ENCODE data around the gene GNPTG. TPM values are rescaled to one million over a fixed set of nuclear protein-coding genes. Genes with fewer than 3 reads are reported as not detected.

The GNPTG gene
- total RNA-seq, 1 donor = 26.3 TPM

DNA sequence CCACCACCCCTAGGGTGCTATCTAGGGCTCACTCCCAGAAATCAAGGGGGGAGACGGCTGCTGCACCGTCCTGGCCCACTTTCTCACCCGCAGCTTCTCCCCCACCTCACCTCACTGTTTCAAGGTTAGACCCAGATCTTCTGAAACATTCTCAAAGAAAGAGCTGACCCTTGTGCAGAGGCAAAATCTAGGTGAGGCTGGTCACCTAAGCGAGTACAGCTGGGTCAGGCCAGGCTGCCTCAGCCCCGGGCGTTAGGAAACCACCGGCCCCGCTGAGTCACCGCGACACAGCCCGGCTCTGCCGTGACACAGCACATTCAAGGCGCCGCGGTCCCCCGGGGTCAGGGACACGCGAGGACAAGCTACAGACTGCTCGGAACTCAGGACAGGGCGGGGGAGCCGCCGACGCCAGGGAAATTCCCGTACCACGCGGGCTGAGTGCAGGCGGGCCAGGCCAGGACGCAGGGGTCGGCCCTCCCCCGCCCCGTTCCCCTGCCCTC is 27.1 kb downstream of the GNPTG start:
- H3K4me3 ChIP-seq (ENCODE audit: low read depth, low read length) = peak overlapping the region; percentile 61
- TF ChIP-seq, protein P1, sequence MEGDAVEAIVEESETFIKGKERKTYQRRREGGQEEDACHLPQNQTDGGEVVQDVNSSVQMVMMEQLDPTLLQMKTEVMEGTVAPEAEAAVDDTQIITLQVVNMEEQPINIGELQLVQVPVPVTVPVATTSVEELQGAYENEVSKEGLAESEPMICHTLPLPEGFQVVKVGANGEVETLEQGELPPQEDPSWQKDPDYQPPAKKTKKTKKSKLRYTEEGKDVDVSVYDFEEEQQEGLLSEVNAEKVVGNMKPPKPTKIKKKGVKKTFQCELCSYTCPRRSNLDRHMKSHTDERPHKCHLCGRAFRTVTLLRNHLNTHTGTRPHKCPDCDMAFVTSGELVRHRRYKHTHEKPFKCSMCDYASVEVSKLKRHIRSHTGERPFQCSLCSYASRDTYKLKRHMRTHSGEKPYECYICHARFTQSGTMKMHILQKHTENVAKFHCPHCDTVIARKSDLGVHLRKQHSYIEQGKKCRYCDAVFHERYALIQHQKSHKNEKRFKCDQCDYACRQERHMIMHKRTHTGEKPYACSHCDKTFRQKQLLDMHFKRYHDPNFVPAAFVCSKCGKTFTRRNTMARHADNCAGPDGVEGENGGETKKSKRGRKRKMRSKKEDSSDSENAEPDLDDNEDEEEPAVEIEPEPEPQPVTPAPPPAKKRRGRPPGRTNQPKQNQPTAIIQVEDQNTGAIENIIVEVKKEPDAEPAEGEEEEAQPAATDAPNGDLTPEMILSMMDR (IDR thresholded peaks at IDR 0.05; ENCODE audit: insufficient read depth, low read depth, low read length) = no peak

DNA sequence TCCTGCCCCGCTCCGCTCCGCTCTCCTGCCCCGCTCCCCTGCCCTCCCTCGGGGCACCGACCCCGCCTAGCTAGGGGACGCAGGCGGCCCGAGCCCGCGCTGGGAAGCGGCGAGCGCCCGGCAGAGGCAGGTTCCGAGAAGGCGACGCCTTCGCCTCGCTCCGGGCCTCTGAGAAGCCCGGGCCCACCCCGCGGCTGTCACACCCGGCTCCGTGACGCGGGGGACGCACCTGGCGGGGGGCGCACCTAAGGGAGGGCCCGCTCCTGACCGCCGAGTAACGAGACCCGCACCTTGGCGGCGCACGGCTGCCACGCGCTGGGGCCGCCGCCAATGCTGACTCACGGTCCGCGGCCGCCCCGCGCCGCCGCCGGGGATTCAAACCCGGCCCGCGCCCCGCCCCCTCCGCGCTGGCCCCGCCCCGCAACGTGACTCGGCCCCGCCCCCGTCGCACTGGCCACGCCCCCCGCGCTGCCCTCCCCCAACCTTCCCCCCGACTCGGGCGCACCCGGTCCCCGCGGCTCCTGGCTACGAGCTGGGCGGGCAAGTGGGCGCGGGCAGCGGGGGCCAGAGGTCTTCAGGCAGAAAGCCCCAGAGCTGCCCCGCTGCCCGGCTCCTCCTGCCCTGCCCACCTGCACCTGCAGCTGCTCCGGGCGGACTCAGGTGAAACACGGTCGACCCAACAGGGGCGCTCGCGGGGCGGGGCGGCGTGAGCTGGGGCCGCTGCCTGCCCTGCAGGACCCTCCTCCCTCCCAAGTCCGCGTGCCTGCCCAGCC is 27.8 kb downstream of the GNPTG start:
- DNase-seq (ENCODE audit: low read depth) = peak; percentile 54
- peak overlapping the region; percentile 61 for H3K4me3 ChIP-seq (ENCODE audit: low read depth, low read length)
- TF ChIP-seq, protein P1 (IDR thresholded peaks at IDR 0.05; ENCODE audit: insufficient read depth, low read depth, low read length) = no peak

More for the DNA sequence above, 27.1 kb downstream of the GNPTG start:
- peak; percentile 76 for DNase-seq (ENCODE audit: low read depth)

DNA sequence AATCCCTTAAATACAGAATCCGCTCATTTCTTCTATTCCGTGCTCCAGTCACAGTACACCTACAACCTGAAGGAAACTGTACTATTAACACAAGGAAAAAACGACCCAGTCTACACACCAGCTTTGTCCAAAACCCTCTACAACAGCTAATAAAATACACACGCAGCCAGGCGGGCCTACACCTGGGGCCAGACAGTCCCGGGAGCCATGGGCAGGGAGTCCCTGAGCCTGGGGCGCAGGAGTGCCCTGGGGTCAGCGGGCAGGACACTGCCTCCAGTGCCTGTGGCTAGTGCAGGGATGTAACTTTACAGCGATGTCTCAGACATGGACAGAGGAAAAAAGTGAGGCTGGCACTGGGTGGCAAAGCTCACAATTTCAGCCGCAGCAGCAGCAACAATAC is 28.5 kb downstream of the GNPTG start:
- TF ChIP-seq, protein P1 (IDR thresholded peaks at IDR 0.05; ENCODE audit: insufficient read depth, low read depth, low read length) = no peak
- H3K4me3 ChIP-seq (ENCODE audit: low read depth, low read length) = no peak overlapping the region
- no peak for DNase-seq (ENCODE audit: low read depth)

DNA sequence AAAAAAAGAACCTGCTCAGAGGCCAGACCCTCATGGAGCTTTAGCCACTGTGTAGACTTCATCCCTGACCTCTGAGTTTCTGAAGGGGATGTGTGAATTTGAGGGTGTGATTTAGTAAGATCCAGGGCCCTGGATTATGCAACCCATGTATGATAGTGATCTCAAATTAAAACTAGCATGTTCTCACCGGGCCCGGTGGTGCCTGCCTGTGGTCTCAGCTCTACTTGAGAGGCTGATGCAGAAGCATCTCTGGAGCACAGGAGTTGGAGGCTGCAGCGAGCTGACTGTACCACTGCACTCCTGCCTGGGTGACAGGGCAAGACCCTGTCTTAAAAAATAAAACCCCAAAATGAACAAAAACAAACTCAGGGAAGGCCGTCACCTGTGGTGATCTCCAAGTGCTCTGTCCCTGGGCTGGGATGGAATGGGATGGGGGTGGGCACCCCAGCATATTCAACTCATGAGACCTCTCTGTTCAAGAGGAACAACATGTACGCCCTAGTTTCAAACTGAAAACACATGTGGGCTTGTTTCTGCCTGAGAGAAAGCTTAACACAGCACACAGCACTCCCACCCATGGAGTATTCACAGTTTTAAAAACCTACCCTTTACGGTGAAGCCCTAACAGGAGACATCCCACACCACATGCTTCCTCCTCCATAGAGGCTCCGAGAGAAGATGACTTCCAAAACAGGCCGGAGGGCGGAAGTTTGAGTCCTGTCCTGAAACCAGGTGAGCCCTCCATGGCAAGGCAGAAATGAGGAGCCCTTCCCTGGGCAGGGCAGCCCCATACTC is 30.1 kb downstream of the GNPTG start:
- DNase-seq (ENCODE audit: low read depth) = peak; percentile 8
- TF ChIP-seq, protein P1 (IDR thresholded peaks at IDR 0.05; ENCODE audit: insufficient read depth, low read depth, low read length) = no peak
- no peak overlapping the region for H3K4me3 ChIP-seq (ENCODE audit: low read depth, low read length)

DNA sequence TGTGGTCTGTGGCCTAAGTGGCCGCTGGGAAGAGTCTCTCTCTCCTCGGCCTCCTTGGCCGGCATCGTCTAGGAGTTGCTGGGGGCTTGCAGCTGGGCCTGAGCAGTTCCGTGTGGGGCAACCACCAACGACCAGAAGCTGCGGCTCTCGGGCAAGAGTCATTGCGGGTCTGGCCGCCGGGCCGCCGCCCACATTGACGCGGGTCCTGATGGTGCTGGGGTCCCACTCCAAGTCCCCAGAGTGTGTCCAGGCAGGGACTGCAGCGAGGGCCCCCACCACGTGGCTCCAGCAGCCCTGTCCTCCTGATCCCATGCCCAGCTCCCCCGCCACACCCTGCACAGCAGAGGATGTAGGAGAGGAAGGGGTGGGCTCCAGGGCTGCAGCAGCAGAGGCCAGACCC is 31.8 kb downstream of the GNPTG start:
- no peak for DNase-seq (ENCODE audit: low read depth)
- H3K4me3 ChIP-seq (ENCODE audit: low read depth, low read length) = no peak overlapping the region
- TF ChIP-seq, protein P1 (IDR thresholded peaks at IDR 0.05; ENCODE audit: insufficient read depth, low read depth, low read length) = no peak

DNA sequence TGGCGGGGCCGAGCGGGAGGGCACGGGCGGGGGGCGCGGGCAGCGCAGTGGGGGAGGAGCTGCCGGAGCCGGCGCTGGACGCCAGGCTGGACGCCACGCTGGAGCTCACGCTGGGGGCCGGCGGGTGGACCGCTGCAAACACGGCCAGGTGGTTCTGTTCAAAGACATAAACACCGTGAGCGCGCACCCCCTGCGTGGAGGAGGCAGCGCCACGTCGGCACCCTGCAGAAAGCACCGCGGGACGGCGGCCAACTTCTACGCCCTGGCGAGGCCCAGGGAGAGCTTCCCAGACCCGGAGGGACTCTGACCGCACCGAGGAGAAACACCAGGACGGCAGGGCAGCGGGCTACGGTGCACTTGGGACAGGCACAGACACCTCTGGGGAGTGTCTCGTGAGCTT is 33.5 kb downstream of the GNPTG start:
- TF ChIP-seq, protein P1 (IDR thresholded peaks at IDR 0.05; ENCODE audit: insufficient read depth, low read depth, low read length) = no peak
- H3K4me3 ChIP-seq (ENCODE audit: low read depth, low read length) = no peak overlapping the region
- DNase-seq (ENCODE audit: low read depth) = no peak
